Caco-2 (cell line): Measurements from ENCODE around the gene DDX5. TPM values are rescaled to one million over a fixed set of nuclear protein-coding genes. Genes with fewer than 3 reads are reported as not detected.

Experiments used
- BruUV-seq: library from RNA; stranded (reverse); fragments of 400-500 nt; replicated peaks from 2 replicates; lab custom pipeline; 2021; lab: Mats Ljungman, UMichigan
- CTCF ChIA-PET: fragments of 300-600 bp; sonication (Branson Sonifier 250); formaldehyde crosslinking; loops from one replicate; lab custom pipeline; 2022; ENCODE audit warnings: antibody characterized with exemption; lab: Charles Lee
- POLR2A ChIA-PET: fragments of 300-600 bp; sonication (Branson Sonifier 250); formaldehyde crosslinking; loops from one replicate; lab custom pipeline; 2022; ENCODE audit warnings: antibody characterized with exemption; lab: Charles Lee
- DNase-seq, 2 experiments: peaks; one replicate each; pipeline versions ENCODE4 v3.0.0 to v3.0.0-alpha.2; 2020 to 2022
- H3K27me3 ChIP-seq: replicated peaks from 2 replicates; pipeline ENCODE4 v1.6.0; 2011; ENCODE audit warnings: low read length; ENCODE audit not compliant: control insufficient read depth, insufficient read depth
- H3K36me3 ChIP-seq: 2 replicates; pipeline ENCODE4 v1.5.1; 2011; ENCODE audit warnings: low read length; ENCODE audit not compliant: control insufficient read depth, insufficient read depth
- H3K4me1 ChIP-seq: fragments of 250-450 bp; sonication (Bioruptor Pico); 2 replicates; pipeline ENCODE4 v1.5.1; 2020; ENCODE audit warnings: mild to moderate bottlenecking
- H3K4me3 ChIP-seq: 2 replicates; pipeline ENCODE4 v1.5.1; 2011; ENCODE audit warnings: low read depth, mild to moderate bottlenecking, control low read depth, low read length
- H3K9me3 ChIP-seq: fragments of 250-450 bp; sonication (Bioruptor Pico); 2 replicates; pipeline ENCODE4 v1.5.1; 2020; ENCODE audit warnings: mild to moderate bottlenecking, moderate library complexity
- H3K27ac Mint-ChIP-seq: one replicate; pipeline ENCODE4 v1.8.0; 2022; ENCODE audit warnings: mixed read lengths; ENCODE audit not compliant: unreplicated experiment
- H3K27me3 Mint-ChIP-seq: one replicate; pipeline ENCODE4 v1.8.0; 2022; ENCODE audit warnings: mixed read lengths; ENCODE audit not compliant: insufficient read depth, unreplicated experiment
- H3K36me3 Mint-ChIP-seq: one replicate; pipeline ENCODE4 v1.8.0; 2022; ENCODE audit warnings: mild to moderate bottlenecking, mixed read lengths; ENCODE audit not compliant: insufficient read depth, unreplicated experiment
- H3K4me1 Mint-ChIP-seq: one replicate; pipeline ENCODE4 v1.8.0; 2022; ENCODE audit warnings: low read depth, mixed read lengths; ENCODE audit not compliant: unreplicated experiment
- H3K4me3 Mint-ChIP-seq: one replicate; pipeline ENCODE4 v1.8.0; 2022; ENCODE audit warnings: mild to moderate bottlenecking, moderate library complexity, mixed read lengths; ENCODE audit not compliant: unreplicated experiment
- H3K9me3 Mint-ChIP-seq: one replicate; pipeline ENCODE4 v1.8.0; 2022; ENCODE audit warnings: mixed read lengths; ENCODE audit not compliant: unreplicated experiment
- intact Hi-C: fragments of 100-400 bp; cut with micrococcal nuclease; formaldehyde crosslinking; loops from one replicate; pipeline ENCODE4 v1.10.0; 2022; ENCODE audit not compliant: unreplicated experiment
- total RNA-seq: library from RNA; stranded (reverse); gene quantifications from 2 replicates; pipeline ENCODE4 v1.2.3, GENCODE V29; 2022
- TF ChIP-seq, protein P1 (sequence below), 2 experiments: fragments of 200-600 bp in 1 of 2; IDR thresholded peaks; 1 replicate in 1 of 2; 2 replicates in 1 of 2; pipeline versions ENCODE4 v1.5.1 to v1.8.0; 2011 to 2022; ENCODE audit warnings: antibody characterized with exemption in 1 of 2, control low read depth in 1 of 2, inconsistent platforms in 1 of 2, low read depth in 1 of 2, low read length in 1 of 2, mild to moderate bottlenecking in 1 of 2, moderate library complexity in 1 of 2; ENCODE audit not compliant: insufficient read depth in 1 of 2, severe bottlenecking in 1 of 2, unreplicated experiment in 1 of 2

The DDX5 gene
- total RNA-seq, 1 experiment from 2014 or later: 648 TPM

DNA sequence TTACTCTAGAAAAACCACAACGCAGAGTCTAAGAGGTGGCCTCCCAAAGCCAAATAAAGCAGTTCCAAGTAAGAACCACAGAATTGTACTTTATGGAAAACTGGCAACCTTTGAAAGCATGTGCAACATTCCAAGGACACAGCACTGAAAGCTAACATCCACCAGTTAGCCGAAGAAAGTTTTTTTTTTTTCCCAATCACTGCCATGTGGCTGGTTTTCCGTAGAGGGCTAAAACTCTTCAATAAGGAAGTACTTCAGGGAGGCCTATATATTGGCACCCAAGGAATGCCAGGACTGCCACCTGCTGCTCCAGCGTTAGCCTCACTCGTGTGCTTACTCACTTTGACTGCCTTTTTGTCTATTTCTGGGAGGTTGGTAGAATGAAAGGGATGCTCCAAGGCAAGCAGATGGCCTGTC, 25.9 kb upstream of the DDX5 start:
- H3K36me3 Mint-ChIP-seq: peaks cover 94% of the 10 kb centered on the region
- Histone ChIP-seq H3K9me3 (no peaks in the 10 kb centered on the region), H3K4me1 (no peaks in the 10 kb centered on the region), H3K27me3 (no peaks in the 10 kb centered on the region), H3K36me3 (peaks cover 2% of the 10 kb centered on the region), H3K4me3 (no peak overlapping the region)
- no peaks in the 10 kb centered on the region for H3K9me3 Mint-ChIP-seq
- no peak for DNase-seq
- BruUV-seq: no TSS peak
- TF ChIP-seq, protein P1, sequence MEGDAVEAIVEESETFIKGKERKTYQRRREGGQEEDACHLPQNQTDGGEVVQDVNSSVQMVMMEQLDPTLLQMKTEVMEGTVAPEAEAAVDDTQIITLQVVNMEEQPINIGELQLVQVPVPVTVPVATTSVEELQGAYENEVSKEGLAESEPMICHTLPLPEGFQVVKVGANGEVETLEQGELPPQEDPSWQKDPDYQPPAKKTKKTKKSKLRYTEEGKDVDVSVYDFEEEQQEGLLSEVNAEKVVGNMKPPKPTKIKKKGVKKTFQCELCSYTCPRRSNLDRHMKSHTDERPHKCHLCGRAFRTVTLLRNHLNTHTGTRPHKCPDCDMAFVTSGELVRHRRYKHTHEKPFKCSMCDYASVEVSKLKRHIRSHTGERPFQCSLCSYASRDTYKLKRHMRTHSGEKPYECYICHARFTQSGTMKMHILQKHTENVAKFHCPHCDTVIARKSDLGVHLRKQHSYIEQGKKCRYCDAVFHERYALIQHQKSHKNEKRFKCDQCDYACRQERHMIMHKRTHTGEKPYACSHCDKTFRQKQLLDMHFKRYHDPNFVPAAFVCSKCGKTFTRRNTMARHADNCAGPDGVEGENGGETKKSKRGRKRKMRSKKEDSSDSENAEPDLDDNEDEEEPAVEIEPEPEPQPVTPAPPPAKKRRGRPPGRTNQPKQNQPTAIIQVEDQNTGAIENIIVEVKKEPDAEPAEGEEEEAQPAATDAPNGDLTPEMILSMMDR (IDR thresholded peaks at IDR 0.05; ENCODE audit: insufficient read depth in 1 of 2, low read depth in 1 of 2, low read length in 1 of 2, severe bottlenecking in 1 of 2, unreplicated experiment in 1 of 2): no peak
- ChIA-PET CTCF (no interaction called here), POLR2A (no interaction called here)
- intact Hi-C loops: no loop called here
- H3K27ac Mint-ChIP-seq: no peak overlapping the region
- H3K4me1 Mint-ChIP-seq: no peaks in the 10 kb centered on the region
- H3K4me3 Mint-ChIP-seq: no peak overlapping the region
- H3K27me3 Mint-ChIP-seq: no peaks in the 10 kb centered on the region

DNA sequence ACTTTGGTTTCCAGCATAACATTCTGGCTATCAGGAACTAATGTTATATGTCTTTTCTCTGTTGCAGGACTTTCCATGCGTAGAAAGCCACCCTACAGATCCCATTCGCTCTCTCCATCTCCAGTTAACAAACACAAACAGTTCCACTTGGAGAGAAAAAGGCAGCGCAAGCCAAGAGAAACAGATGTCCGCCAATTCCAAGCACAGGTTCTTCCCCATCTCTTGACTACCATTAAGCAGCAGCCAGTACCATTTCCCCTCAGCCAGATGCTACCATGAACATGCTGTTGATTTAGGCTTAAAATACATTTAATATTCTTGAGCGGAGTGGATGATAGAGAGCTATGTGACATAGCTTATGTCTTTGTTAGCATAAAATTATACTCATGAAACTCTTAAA, 23.1 kb upstream of the DDX5 start:
- Mint-ChIP-seq H3K27me3 (no peaks in the 10 kb centered on the region), H3K4me3 (no peak overlapping the region), H3K27ac (no peak overlapping the region), H3K9me3 (no peaks in the 10 kb centered on the region), H3K4me1 (no peaks in the 10 kb centered on the region), H3K36me3 (peaks cover 87% of the 10 kb centered on the region)
- intact Hi-C loops: no loop called here
- TF ChIP-seq, protein P1 (IDR thresholded peaks at IDR 0.05; ENCODE audit: insufficient read depth in 1 of 2, low read depth in 1 of 2, low read length in 1 of 2, severe bottlenecking in 1 of 2, unreplicated experiment in 1 of 2): no peak
- no TSS peak for BruUV-seq
- no peaks in the 10 kb centered on the region for H3K4me1 ChIP-seq
- no peaks in the 10 kb centered on the region for H3K9me3 ChIP-seq
- no peak overlapping the region for H3K4me3 ChIP-seq
- H3K27me3 ChIP-seq: no peaks in the 10 kb centered on the region
- peaks cover 1% of the 10 kb centered on the region; the same call in 1 of the 2 replicates for H3K36me3 ChIP-seq
- ChIA-PET CTCF (interaction anchor here (0.6 kb wide), 2 partner anchors 17 to 34 kb away, joined by 3 to 13 read pairs; no protein-coding TSS in a partner anchor), POLR2A (no interaction called here)
- DNase-seq: no peak

DNA sequence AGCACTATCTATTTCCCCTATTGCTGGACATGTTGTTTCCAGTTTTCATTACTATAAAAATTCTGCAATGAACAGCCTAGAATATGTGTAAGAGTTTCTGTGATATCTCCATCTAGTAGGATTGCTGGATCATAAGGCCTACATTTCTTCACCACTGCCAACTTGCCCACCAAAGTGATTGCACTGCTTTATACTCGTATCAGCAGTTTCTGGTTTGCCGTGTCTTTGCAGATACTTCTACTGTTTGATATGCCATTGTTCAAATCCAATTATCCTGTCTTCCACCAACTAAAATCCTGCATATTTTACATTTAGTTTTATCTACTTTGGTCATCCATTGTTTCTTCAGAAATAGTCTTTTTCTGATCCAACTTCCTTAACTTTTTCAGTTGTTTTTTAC, 21.8 kb upstream of the DDX5 start:
- no peak for DNase-seq
- Mint-ChIP-seq H3K4me3 (no peak overlapping the region), H3K36me3 (peaks cover 78% of the 10 kb centered on the region), H3K27ac (no peak overlapping the region), H3K27me3 (no peaks in the 10 kb centered on the region), H3K9me3 (no peaks in the 10 kb centered on the region), H3K4me1 (no peaks in the 10 kb centered on the region)
- ChIA-PET CTCF (no interaction called here), POLR2A (interaction anchor here (0.6 kb wide), 1 partner anchor 21 kb away, joined by 3 read pairs; the partner anchor contains the start of gene CEP95)
- intact Hi-C loops: no loop called here
- no peak overlapping the region for H3K4me3 ChIP-seq
- H3K4me1 ChIP-seq: no peaks in the 10 kb centered on the region
- peaks cover 1% of the 10 kb centered on the region; the same call in 1 of the 2 replicates for H3K36me3 ChIP-seq
- no TSS peak for BruUV-seq
- no peaks in the 10 kb centered on the region for H3K9me3 ChIP-seq
- TF ChIP-seq, protein P1 (IDR thresholded peaks at IDR 0.05; ENCODE audit: insufficient read depth in 1 of 2, low read depth in 1 of 2, low read length in 1 of 2, severe bottlenecking in 1 of 2, unreplicated experiment in 1 of 2): no peak
- H3K27me3 ChIP-seq: no peaks in the 10 kb centered on the region
